Lung (tissue), 12 donors: ENCODE data around the gene IL6R. TPM values are rescaled to one million over a fixed set of nuclear protein-coding genes. Genes with fewer than 3 reads are reported as not detected.

Experiments used
- ATAC-seq: fragments of 200-7000 bp; cut with Tn5 transposase; one replicate; pipeline ENCODE4 v1.9.1; 2020; ENCODE audit warnings: moderate number of reproducible peaks; ENCODE audit not compliant: insufficient read depth, low FRiP score
- DNase-seq, 3 donors: peaks; one replicate each; pipeline ENCODE4 v3.0.0-alpha.2; 2013 to 2017
- H3K27ac ChIP-seq, 2 donors: one replicate each; pipeline ENCODE4 v1.5.1; 2013; ENCODE audit warnings: mild to moderate bottlenecking in 2 of 2, moderate library complexity in 2 of 2, control low read depth in 1 of 2, inconsistent platforms in 1 of 2, low read depth in 1 of 2, low read length in 1 of 2
- H3K27me3 ChIP-seq, 3 donors: one replicate each; pipeline ENCODE4 v1.5.1; 2013; ENCODE audit warnings: low read length in 2 of 3; ENCODE audit not compliant: control insufficient read depth in 3 of 3, insufficient read depth in 3 of 3
- H3K36me3 ChIP-seq, 4 donors: one replicate each; pipeline ENCODE4 v1.5.1; 2013; ENCODE audit warnings: low read length in 4 of 4, mild to moderate bottlenecking in 1 of 4, moderate library complexity in 1 of 4; ENCODE audit not compliant: control insufficient read depth in 4 of 4, insufficient read depth in 4 of 4
- H3K4me1 ChIP-seq, 5 donors: one replicate each; pipeline ENCODE4 v1.5.1; 2013; ENCODE audit warnings: low read length in 5 of 5, mild to moderate bottlenecking in 2 of 5, moderate library complexity in 1 of 5; ENCODE audit not compliant: control insufficient read depth in 5 of 5, insufficient read depth in 5 of 5
- H3K4me3 ChIP-seq: one replicate; pipeline ENCODE4 v1.5.1; 2013; ENCODE audit warnings: mild to moderate bottlenecking, control low read depth, moderate library complexity
- H3K9ac ChIP-seq, 2 donors: one replicate each; pipeline ENCODE4 v1.5.1; 2013; ENCODE audit warnings: low read length in 2 of 2, control low read depth in 1 of 2; ENCODE audit not compliant: insufficient read depth in 1 of 2
- H3K9me3 ChIP-seq, 4 donors: one replicate each; pipeline ENCODE4 v1.5.1; 2013; ENCODE audit warnings: low read length in 3 of 4, mild to moderate bottlenecking in 1 of 4, moderate library complexity in 1 of 4; ENCODE audit not compliant: control insufficient read depth in 4 of 4, insufficient read depth in 3 of 4
- WGBS, 2 donors: extraction: QIAGEN DNeasy Blood & Tissue Kit; methylation state at CpG; one replicate each; pipeline ENCODE4 v1.1.7; 2013; 5-methylcytosine and 5-hydroxymethylcytosine counted together
- polyA plus RNA-seq, 2 donors: library from polyadenylated mRNA; stranded (reverse); fragments of 200-250 nt; gene quantifications; one replicate each; pipeline ENCODE4 v1.2.1, GENCODE V29; 2013
- total RNA-seq, 2 donors: library from RNA; depleted of rRNA in 1 of 2; stranded (reverse); fragments of >200 nt in 1 of 2; gene quantifications; one replicate each; pipeline ENCODE4 v1.2.1, GENCODE V29; 2014 to 2021
- TF ChIP-seq, protein P1 (sequence below): IDR thresholded peaks from 2 replicates; pipeline ENCODE4 v1.5.1; 2012; ENCODE audit warnings: mild to moderate bottlenecking; ENCODE audit errors: control extremely low read depth, extremely low read depth
- donor health status: control.
- donor health status: control.
- donor health status: Bipolar disorder and iron deficiency.
- donor health status: healthy.
- donor health status: DM: yes; HTN: yes; CAD: no.

The IL6R gene
- total and polyA plus RNA-seq, 4 donors = 12.3 to 79.7 (median 32.0) TPM

GRCh38 chr1:154402409-154402921 is 2.7 kb upstream of the IL6R start:
- TF ChIP-seq, protein P1, sequence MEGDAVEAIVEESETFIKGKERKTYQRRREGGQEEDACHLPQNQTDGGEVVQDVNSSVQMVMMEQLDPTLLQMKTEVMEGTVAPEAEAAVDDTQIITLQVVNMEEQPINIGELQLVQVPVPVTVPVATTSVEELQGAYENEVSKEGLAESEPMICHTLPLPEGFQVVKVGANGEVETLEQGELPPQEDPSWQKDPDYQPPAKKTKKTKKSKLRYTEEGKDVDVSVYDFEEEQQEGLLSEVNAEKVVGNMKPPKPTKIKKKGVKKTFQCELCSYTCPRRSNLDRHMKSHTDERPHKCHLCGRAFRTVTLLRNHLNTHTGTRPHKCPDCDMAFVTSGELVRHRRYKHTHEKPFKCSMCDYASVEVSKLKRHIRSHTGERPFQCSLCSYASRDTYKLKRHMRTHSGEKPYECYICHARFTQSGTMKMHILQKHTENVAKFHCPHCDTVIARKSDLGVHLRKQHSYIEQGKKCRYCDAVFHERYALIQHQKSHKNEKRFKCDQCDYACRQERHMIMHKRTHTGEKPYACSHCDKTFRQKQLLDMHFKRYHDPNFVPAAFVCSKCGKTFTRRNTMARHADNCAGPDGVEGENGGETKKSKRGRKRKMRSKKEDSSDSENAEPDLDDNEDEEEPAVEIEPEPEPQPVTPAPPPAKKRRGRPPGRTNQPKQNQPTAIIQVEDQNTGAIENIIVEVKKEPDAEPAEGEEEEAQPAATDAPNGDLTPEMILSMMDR = no peak
- Histone ChIP-seq H3K9ac (no peak overlapping the region), H3K9me3 (no peaks in the 10 kb centered on the region), H3K27me3 (peaks cover 0 to 11% (median 9%) of the 10 kb centered on the region in 3 donors), H3K27ac (no peak overlapping the region), H3K4me1 (peaks cover 0 to 21% (median 5%) of the 10 kb centered on the region in 5 donors), H3K36me3 (no peaks in the 10 kb centered on the region), H3K4me3 (no peak overlapping the region)
- WGBS, 2 donors = 90% methylated on average over 4 of the region's 4 CpGs
- ATAC-seq = no peak
- DNase-seq = no peak

GRCh38 chr1:154403261-154403943 is 1.7 kb upstream of the IL6R start:
- TF ChIP-seq, protein P1 = no peak
- Histone ChIP-seq H3K27ac (no peak overlapping the region), H3K4me1 (peaks cover 0 to 25% (median 12%) of the 10 kb centered on the region in 5 donors), H3K9me3 (no peaks in the 10 kb centered on the region), H3K36me3 (no peaks in the 10 kb centered on the region), H3K4me3 (no peak overlapping the region), H3K9ac (no peak overlapping the region), H3K27me3 (peaks cover 0 to 11% (median 9%) of the 10 kb centered on the region in 3 donors)
- ATAC-seq (no peak), DNase-seq (no peak)
- 37 to 69% methylated on average over 8 of the region's 8 CpGs for WGBS, 2 donors

- 63 to 87% methylated on average over 3 of the region's 3 CpGs for WGBS, 2 donors
- Histone ChIP-seq H3K27ac (no peak overlapping the region), H3K4me1 (peaks cover 0 to 26% (median 12%) of the 10 kb centered on the region in 5 donors), H3K27me3 (peaks cover 0 to 11% (median 9%) of the 10 kb centered on the region in 3 donors), H3K9ac (no peak overlapping the region), H3K36me3 (no peaks in the 10 kb centered on the region), H3K9me3 (no peaks in the 10 kb centered on the region), H3K4me3 (no peak overlapping the region)
- ATAC-seq (no peak), DNase-seq (no peak)
- TF ChIP-seq, protein P1 = no peak
These were observed 1.2 kb upstream of the IL6R start for GRCh38 chr1:154403983-154404382.
